ENCODE results near the gene COPZ2. TPM values are rescaled to one million over a fixed set of nuclear protein-coding genes. Genes with fewer than 3 reads are reported as not detected.

Gene COPZ2
- total and polyA plus RNA-seq, 2 donors (not counting 1 experiment from before 2014, with no cell fraction given): 1.0 to 2.3 TPM

DNA sequence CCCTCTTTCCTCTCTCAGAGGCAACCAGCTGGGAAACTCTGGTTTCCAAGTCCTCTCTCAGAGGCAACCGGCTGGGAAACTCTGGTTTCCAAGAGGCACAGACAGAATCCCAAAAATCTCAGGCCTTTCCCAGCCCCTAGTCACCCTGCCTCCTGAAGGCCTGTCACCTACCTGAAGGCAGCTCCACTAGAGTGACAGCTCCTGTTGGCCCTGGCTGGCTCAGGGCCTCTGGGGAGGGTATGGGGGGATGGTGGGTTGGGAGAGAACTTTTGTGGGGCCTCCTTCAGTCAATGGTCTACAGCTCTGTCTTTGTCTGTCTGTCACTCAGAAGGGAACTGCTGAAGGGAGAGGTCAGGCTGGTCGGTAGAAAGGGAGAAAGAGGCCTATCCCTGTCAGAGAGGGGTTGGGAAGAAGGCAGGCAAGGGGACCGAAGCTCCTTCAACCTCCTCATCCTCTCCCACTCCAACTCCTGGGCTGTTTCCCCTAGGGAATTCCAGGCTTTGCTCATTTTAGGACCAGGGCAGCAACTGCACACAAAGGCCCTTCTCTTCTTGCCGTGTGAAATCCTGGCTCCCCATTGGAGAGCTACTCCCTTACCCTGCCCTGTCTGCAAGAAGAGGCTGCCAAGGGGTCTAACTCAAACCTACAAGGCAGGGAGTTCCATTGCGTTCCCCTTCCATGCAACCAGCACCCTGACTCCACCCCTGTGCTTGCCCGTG, 23.6 kb downstream of the COPZ2 start:
- Mint-ChIP-seq H3K4me1 (peaks cover 28% of the 10 kb centered on the region), H3K9me3 (ENCODE audit: insufficient read depth) (no peaks in the 10 kb centered on the region), H3K27me3 (peaks cover 27% of the 10 kb centered on the region), H3K4me3 (no peak overlapping the region), H3K27ac (no peak overlapping the region)
- 88% methylated on average over 4 of the region's 6 CpGs for WGBS (ENCODE audit: insufficient coverage)
- no peak overlapping the region for H3K4me2 ChIP-seq (replicated peaks; ENCODE audit: low read depth, low read length, poor library complexity, severe bottlenecking)
- intact Hi-C loops (cut with micrococcal nuclease): loop anchor here (2.0 kb wide), 1 partner anchor 35 kb away; no protein-coding TSS in a partner anchor
- no peaks in the 10 kb centered on the region for H3K79me2 ChIP-seq (ENCODE audit: control insufficient read depth, insufficient read depth, low read length)
- TF ChIP-seq, protein P1, sequence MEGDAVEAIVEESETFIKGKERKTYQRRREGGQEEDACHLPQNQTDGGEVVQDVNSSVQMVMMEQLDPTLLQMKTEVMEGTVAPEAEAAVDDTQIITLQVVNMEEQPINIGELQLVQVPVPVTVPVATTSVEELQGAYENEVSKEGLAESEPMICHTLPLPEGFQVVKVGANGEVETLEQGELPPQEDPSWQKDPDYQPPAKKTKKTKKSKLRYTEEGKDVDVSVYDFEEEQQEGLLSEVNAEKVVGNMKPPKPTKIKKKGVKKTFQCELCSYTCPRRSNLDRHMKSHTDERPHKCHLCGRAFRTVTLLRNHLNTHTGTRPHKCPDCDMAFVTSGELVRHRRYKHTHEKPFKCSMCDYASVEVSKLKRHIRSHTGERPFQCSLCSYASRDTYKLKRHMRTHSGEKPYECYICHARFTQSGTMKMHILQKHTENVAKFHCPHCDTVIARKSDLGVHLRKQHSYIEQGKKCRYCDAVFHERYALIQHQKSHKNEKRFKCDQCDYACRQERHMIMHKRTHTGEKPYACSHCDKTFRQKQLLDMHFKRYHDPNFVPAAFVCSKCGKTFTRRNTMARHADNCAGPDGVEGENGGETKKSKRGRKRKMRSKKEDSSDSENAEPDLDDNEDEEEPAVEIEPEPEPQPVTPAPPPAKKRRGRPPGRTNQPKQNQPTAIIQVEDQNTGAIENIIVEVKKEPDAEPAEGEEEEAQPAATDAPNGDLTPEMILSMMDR (IDR thresholded peaks at IDR 0.05): no peak
- TF ChIP-seq EZH2 (IDR thresholded peaks at IDR 0.05; ENCODE audit: borderline replicate concordance, insufficient read depth, low read depth, low read length, poor library complexity, severe bottlenecking): no peak
- no peak overlapping the region for H3K27ac ChIP-seq (ENCODE audit: low read length in 2 of 2)
- peaks cover 0 to 46% (median 17%) of the 10 kb centered on the region in 4 experiments for H3K27me3 ChIP-seq (replicated peaks in 1 of 4; ENCODE audit: control extremely low read depth in 1 of 4, control insufficient read depth in 3 of 4, insufficient read depth in 4 of 4, low read length in 3 of 4)
- peaks cover 14% of the 10 kb centered on the region in 2 donors for H3K4me1 ChIP-seq (ENCODE audit: control insufficient read depth in 2 of 2, insufficient read depth in 2 of 2, low read length in 2 of 2)
- H3K36me3 ChIP-seq (replicated peaks in 1 of 2; ENCODE audit: control extremely low read depth in 1 of 2, control insufficient read depth in 1 of 2, extremely low read depth in 1 of 2, insufficient read depth in 2 of 2, low read length in 1 of 2): no peaks in the 10 kb centered on the region
- H3K4me3 ChIP-seq (ENCODE audit: control extremely low read depth in 1 of 5, extremely low read depth in 1 of 5, insufficient read depth in 1 of 5, low read depth in 2 of 5, low read length in 4 of 5): no peak overlapping the region
- ChIA-PET CTCF (interaction anchor here (0.9 to 3.0 kb wide), 3 partner anchors 36 to 43 kb away, joined by 3 to 10 read pairs (median 4); partner anchors contain the start of gene CDK5RAP3), POLR2A (no interaction called here)
- ATAC-seq (ENCODE audit: low read depth): no peak
- H3K9me3 ChIP-seq (ENCODE audit: control extremely low read depth in 1 of 3, control insufficient read depth in 2 of 3, insufficient read depth in 1 of 3, low read length in 2 of 3): peaks cover 0 to 3% (median 0%) of the 10 kb centered on the region in 3 donors
- H3K9ac ChIP-seq (ENCODE audit: low read length): no peak overlapping the region
- H4K20me1 ChIP-seq (ENCODE audit: control insufficient read depth, insufficient read depth, low read length, poor library complexity, severe bottlenecking): no peaks in the 10 kb centered on the region
- no peak overlapping the region for H2AFZ ChIP-seq (ENCODE audit: insufficient read depth, low read depth, low read length, poor library complexity, severe bottlenecking)
- DNase-seq: no peak

DNA sequence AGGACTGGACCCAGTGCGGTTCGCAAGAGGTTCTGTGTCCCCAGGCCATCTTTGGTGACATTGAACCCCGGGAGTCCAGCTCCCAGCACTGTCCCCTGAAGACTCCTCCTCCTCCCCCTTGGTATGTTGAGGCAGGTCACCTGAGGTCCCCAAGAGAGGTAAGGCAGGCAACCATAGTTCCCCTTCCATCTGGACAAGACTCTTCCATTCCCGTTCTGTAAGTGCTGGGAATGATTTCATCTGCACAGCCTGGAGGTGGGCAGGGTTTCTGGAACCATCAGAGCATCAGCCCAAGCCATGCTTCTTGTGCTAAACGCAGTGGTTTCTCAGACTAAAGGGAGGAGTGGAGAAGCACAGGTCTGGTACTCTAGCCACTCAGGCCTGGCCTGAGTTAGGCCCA, 24.9 kb downstream of the COPZ2 start:
- no peak overlapping the region for H3K27ac Mint-ChIP-seq
- no peak overlapping the region for H3K27ac ChIP-seq (ENCODE audit: low read length in 2 of 2)
- no peak for DNase-seq
- peaks cover 14% of the 10 kb centered on the region in 2 donors for H3K4me1 ChIP-seq (ENCODE audit: control insufficient read depth in 2 of 2, insufficient read depth in 2 of 2, low read length in 2 of 2)
- peaks cover 28% of the 10 kb centered on the region for H3K27me3 Mint-ChIP-seq
- CTCF ChIA-PET: interaction anchor here (0.9 to 2.7 kb wide), 6 partner anchors 8 to 67 kb away, joined by 5 to 11 read pairs (median 10); partner anchors contain the start of gene CDK5RAP3
- H3K9me3 ChIP-seq (ENCODE audit: control extremely low read depth in 1 of 3, control insufficient read depth in 2 of 3, insufficient read depth in 1 of 3, low read length in 2 of 3): peaks cover 0 to 3% (median 0%) of the 10 kb centered on the region in 3 donors
- WGBS (ENCODE audit: insufficient coverage): 49% methylated on average over 4 of the region's 5 CpGs
- no peaks in the 10 kb centered on the region for H4K20me1 ChIP-seq (ENCODE audit: control insufficient read depth, insufficient read depth, low read length, poor library complexity, severe bottlenecking)
- no peak for TF ChIP-seq EZH2 (IDR thresholded peaks at IDR 0.05; ENCODE audit: borderline replicate concordance, insufficient read depth, low read depth, low read length, poor library complexity, severe bottlenecking)
- TF ChIP-seq, protein P1 (IDR thresholded peaks at IDR 0.05): no peak
- no peak overlapping the region for H3K9ac ChIP-seq (ENCODE audit: low read length)
- intact Hi-C loops (cut with micrococcal nuclease): loop anchor here (1.0 to 2.0 kb wide), 2 partner anchors 34 to 36 kb away; partner anchors contain the start of gene NFE2L1
- H3K4me3 ChIP-seq (ENCODE audit: control extremely low read depth in 1 of 5, extremely low read depth in 1 of 5, insufficient read depth in 1 of 5, low read depth in 2 of 5, low read length in 4 of 5): peak overlapping the region in 2 of 5 experiments; percentile 5 to 10
- ATAC-seq (ENCODE audit: low read depth): no peak
- H3K36me3 ChIP-seq (replicated peaks in 1 of 2; ENCODE audit: control extremely low read depth in 1 of 2, control insufficient read depth in 1 of 2, extremely low read depth in 1 of 2, insufficient read depth in 2 of 2, low read length in 1 of 2): no peaks in the 10 kb centered on the region
- H2AFZ ChIP-seq (ENCODE audit: insufficient read depth, low read depth, low read length, poor library complexity, severe bottlenecking): no peak overlapping the region
- H3K4me3 Mint-ChIP-seq: peak overlapping the region; percentile 83
- H3K4me2 ChIP-seq (replicated peaks; ENCODE audit: low read depth, low read length, poor library complexity, severe bottlenecking): peak overlapping the region; percentile 97
- no peaks in the 10 kb centered on the region for H3K79me2 ChIP-seq (ENCODE audit: control insufficient read depth, insufficient read depth, low read length)
- peaks cover 21% of the 10 kb centered on the region for H3K4me1 Mint-ChIP-seq
- POLR2A ChIA-PET: interaction anchor here (0.6 kb wide), 1 partner anchor 30 kb away, joined by 8 read pairs; no protein-coding TSS in a partner anchor
- H3K9me3 Mint-ChIP-seq (ENCODE audit: insufficient read depth): no peaks in the 10 kb centered on the region
- peaks cover 0 to 38% (median 19%) of the 10 kb centered on the region in 4 experiments for H3K27me3 ChIP-seq (replicated peaks in 1 of 4; ENCODE audit: control extremely low read depth in 1 of 4, control insufficient read depth in 3 of 4, insufficient read depth in 4 of 4, low read length in 3 of 4)
